Measurements from ENCODE around the gene DHPS. TPM values are rescaled to one million over a fixed set of nuclear protein-coding genes. Genes with fewer than 3 reads are reported as not detected.

Gene DHPS
- total RNA-seq, 1 donor = 52.5 TPM

DNA sequence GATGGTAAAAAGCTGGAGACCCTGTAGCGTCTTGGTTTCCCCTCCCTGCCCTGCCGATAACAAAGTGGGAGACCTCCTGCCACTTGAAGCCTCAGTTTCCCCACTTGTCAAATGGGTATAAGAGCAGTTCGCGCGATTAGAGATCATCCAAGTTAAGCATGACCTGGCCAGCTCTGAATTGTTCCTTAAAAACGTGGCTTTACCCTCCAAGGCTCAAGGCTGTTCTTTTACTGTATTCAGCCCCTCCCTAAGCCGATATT lies 41.6 kb upstream of the DHPS start:
- no peaks in the 10 kb centered on the region for H3K27me3 ChIP-seq (ENCODE audit: insufficient read depth, low read length)
- no peak for TF ChIP-seq CTCF (IDR thresholded peaks at IDR 0.05; ENCODE audit: extremely low read depth, low read depth, low read length)
- H2AFZ ChIP-seq (ENCODE audit: low read length) = peak overlapping the region; percentile 85
- peak overlapping the region; percentile 88 for H3K4me2 ChIP-seq (ENCODE audit: insufficient read depth, low read length)
- peaks cover 46% of the 10 kb centered on the region for H3K79me2 ChIP-seq (ENCODE audit: insufficient read depth, low read length)
- peak overlapping the region; percentile 57 for H3K27ac ChIP-seq (ENCODE audit: low read depth, low read length)
- H3K36me3 ChIP-seq (ENCODE audit: insufficient read depth, low read length) = peaks cover 20% of the 10 kb centered on the region
- H3K4me1 ChIP-seq (ENCODE audit: insufficient read depth, low read length) = peaks cover 25% of the 10 kb centered on the region
- H4K20me1 ChIP-seq (ENCODE audit: insufficient read depth, low read length) = peaks cover 17% of the 10 kb centered on the region
- H3K4me3 ChIP-seq (ENCODE audit: insufficient read depth, low read length) = peak overlapping the region; percentile 92
- no peak for DNase-seq (ENCODE audit: insufficient read length, low spot score, missing footprints)
- H3K9me3 ChIP-seq (ENCODE audit: low read depth, low read length) = no peaks in the 10 kb centered on the region

DNA sequence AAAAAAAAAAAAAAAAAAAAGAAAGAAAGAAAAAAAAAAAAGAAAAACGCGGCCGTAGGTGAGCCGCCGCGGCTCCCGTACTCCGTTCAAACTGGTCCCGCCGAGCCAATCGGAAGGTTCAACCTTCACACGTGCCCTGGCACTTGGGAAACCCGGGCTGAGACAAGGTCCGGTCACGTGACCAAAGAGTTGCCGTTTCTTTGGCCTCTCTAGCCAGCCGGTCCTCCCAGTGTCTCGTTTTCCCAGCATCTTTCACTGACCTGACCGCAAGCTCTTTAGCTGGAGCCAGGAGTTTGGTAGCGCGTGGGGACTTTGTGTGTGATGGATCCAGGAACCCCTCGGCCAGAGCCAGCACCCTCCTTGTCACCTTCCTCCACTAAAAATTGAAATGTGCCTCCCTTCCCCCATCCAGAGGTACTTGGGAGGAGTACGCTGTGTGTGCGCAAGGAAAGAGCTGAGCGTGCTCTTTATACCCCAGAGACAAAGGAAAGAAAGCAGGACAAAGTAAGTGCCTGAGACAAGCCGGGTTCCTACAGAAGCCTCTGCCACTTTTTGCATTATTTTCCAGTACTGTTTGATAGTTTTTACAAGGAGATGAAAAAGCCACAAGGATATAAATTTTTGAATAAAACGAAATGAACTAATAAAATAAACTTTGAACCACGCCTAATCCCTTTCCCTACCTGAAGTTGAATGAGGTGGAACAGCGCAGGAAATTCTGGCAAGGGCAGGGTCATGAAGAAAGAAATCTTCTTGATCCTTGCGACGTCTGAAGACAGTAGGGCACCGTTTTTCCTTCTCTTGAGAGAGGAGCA lies 41.1 kb upstream of the DHPS start:
- no peaks in the 10 kb centered on the region for H3K9me3 ChIP-seq (ENCODE audit: low read depth, low read length)
- H3K79me2 ChIP-seq (ENCODE audit: insufficient read depth, low read length) = peaks cover 52% of the 10 kb centered on the region
- no peak for TF ChIP-seq CTCF (IDR thresholded peaks at IDR 0.05; ENCODE audit: extremely low read depth, low read depth, low read length)
- peaks cover 19% of the 10 kb centered on the region for H3K36me3 ChIP-seq (ENCODE audit: insufficient read depth, low read length)
- peak overlapping the region; percentile 79 for H3K27ac ChIP-seq (ENCODE audit: low read depth, low read length)
- H2AFZ ChIP-seq (ENCODE audit: low read length) = peak overlapping the region; percentile 85
- H4K20me1 ChIP-seq (ENCODE audit: insufficient read depth, low read length) = peaks cover 17% of the 10 kb centered on the region
- no peaks in the 10 kb centered on the region for H3K27me3 ChIP-seq (ENCODE audit: insufficient read depth, low read length)
- H3K4me3 ChIP-seq (ENCODE audit: insufficient read depth, low read length) = peak overlapping the region; percentile 92
- DNase-seq (ENCODE audit: insufficient read length, low spot score, missing footprints) = peak; percentile 100
- peak overlapping the region; percentile 88 for H3K4me2 ChIP-seq (ENCODE audit: insufficient read depth, low read length)
- peaks cover 25% of the 10 kb centered on the region for H3K4me1 ChIP-seq (ENCODE audit: insufficient read depth, low read length)

- Histone ChIP-seq H3K9me3 (ENCODE audit: low read depth, low read length) (no peaks in the 10 kb centered on the region), H3K4me2 (ENCODE audit: insufficient read depth, low read length) (peak overlapping the region; percentile 99), H3K27me3 (ENCODE audit: insufficient read depth, low read length) (no peaks in the 10 kb centered on the region), H3K27ac (ENCODE audit: low read depth, low read length) (peak overlapping the region; percentile 79), H3K36me3 (ENCODE audit: insufficient read depth, low read length) (peaks cover 26% of the 10 kb centered on the region), H4K20me1 (ENCODE audit: insufficient read depth, low read length) (peaks cover 18% of the 10 kb centered on the region), H2AFZ (ENCODE audit: low read length) (peak overlapping the region; percentile 50), H3K4me1 (ENCODE audit: insufficient read depth, low read length) (peaks cover 25% of the 10 kb centered on the region), H3K79me2 (ENCODE audit: insufficient read depth, low read length) (peaks cover 60% of the 10 kb centered on the region), H3K4me3 (ENCODE audit: insufficient read depth, low read length) (peak overlapping the region; percentile 92)
- peak; percentile 98 for DNase-seq (ENCODE audit: insufficient read length, low spot score, missing footprints)
- TF ChIP-seq CTCF (IDR thresholded peaks at IDR 0.05; ENCODE audit: extremely low read depth, low read depth, low read length) = no peak
These were observed 40.2 kb upstream of the DHPS start for GRCh38 chr19:12721656-12722565.
